Thyroid gland (tissue), 4 donors: ENCODE results near the gene RSRP1.

Source experiments
- CTCF ChIP-seq, 6 experiments: fragments of 200-600 bp in 3 of 6; fragments of 450-650 bp in 3 of 6; sonication (generic) in 3 of 6; IDR thresholded peaks; one replicate each; pipeline ENCODE4 v1.5.1; 2016 to 2019; ENCODE audit warnings: antibody characterized with exemption in 6 of 6, mild to moderate bottlenecking in 2 of 6, inconsistent platforms in 1 of 6, moderate library complexity in 1 of 6
- POLR2A ChIP-seq, 2 donors: fragments of 450-650 bp; IDR thresholded peaks; one replicate each; pipeline ENCODE4 v1.6.1; 2017; ENCODE audit warnings: antibody characterized with exemption in 2 of 2, mild to moderate bottlenecking in 2 of 2, moderate library complexity in 1 of 2

- TF ChIP-seq POLR2A (IDR thresholded peaks at IDR 0.05) (no peak), CTCF (IDR thresholded peaks at IDR 0.05) (no peak)
Observed at GRCh38 chr1:25199819-25200620, 47.2 kb downstream of the RSRP1 start.
